A172 (cell line): ENCODE measurements around the gene CACNG3. TPM values are rescaled to one million over a fixed set of nuclear protein-coding genes. Genes with fewer than 3 reads are reported as not detected.
"Not testable (repeated sequence)": the region's sequence is repeated elsewhere in the genome, so short reads cannot be mapped to it uniquely, and the experiment has no call there.

ENCODE experiments used
- DNase-seq: peaks from one replicate; pipeline ENCODE4 v3.0.0-alpha.2; 2015; ENCODE audit warnings: low spot score
- total RNA-seq: library from RNA; depleted of rRNA; stranded (reverse); fragments of >200 nt; shearing (Covaris generic); gene quantifications from 2 replicates; pipeline ENCODE4 v1.2.3, GENCODE V29; 2014; rRNA removed

The CACNG3 gene
- total RNA-seq, result not detected in 2 replicates

DNA sequence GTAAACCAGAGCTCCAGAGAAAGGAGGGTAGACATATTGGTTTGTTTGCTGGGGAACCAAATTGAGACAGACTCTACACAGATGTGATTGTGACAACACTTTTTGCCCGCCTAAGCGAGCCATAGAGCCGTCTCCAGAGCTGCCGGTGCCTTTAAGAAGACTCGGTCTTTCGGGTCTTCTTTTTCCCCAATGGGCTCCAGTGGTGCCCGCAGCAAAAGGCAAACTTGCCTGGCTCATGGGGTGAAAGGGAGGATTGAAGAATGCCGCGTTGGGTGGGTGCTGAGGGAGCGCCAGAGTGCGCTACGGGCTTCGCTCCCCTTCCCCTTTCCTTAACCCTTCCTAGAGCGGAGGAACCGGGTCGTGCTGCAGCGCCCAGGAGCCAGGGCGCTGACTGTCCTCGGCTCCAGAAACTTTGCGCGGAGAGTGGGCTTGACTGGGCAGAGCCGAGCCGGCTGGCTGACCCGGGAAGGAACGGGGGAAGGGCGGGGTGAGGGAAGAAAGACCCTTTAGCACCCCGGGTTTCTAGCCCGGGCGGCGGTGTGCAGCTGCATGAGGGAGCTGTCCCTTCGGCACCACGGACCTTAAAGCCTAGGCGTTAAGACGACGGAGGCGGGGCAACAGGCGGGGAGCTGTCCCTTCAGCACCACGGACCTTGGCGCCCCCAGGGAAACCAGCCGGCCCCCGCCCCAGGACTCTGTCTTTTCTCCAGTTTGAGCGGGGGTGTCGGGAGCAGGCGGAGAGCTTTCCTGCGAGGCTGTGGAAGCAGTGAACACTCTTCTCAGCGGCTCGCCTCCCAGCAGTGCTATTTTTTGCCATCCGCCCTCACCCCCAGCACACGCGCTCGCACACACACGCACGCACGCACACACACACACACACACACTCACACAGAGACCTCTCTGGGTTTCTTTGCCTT, at the start of gene CACNG3:
Gene CACNG3 (plus strand): TSS at position 880 of the 916 bp plus-strand sequence. CDS start 420 bp downstream, outside the sequence.
- no peak for DNase-seq

- no peak for DNase-seq
These were observed 49.2 kb upstream of the CACNG3 start for GRCh38 chr16:24206926-24207325.

- DNase-seq, result no peak
These were observed 47.4 kb upstream of the CACNG3 start for GRCh38 chr16:24208710-24209109.

DNA sequence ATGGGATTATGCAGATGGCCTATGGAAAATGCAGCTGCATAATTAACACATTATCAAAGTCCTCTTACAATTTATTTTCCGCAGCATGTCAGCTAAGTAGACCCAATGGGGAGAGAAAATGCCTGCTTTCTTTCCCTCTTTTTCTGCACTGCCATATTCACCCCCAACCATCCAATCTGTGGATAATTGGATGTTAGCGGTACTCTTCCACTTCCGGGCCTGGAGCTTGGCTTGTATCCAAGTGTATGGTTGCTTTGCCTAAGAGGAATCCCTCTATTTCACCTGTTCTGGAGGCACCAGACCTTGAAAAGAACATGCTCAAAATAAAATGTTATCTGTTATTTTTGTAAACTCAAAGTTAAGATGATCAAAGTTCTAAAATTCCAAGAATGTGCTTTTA, 41.1 kb upstream of the CACNG3 start:
- DNase-seq, result no peak

DNA sequence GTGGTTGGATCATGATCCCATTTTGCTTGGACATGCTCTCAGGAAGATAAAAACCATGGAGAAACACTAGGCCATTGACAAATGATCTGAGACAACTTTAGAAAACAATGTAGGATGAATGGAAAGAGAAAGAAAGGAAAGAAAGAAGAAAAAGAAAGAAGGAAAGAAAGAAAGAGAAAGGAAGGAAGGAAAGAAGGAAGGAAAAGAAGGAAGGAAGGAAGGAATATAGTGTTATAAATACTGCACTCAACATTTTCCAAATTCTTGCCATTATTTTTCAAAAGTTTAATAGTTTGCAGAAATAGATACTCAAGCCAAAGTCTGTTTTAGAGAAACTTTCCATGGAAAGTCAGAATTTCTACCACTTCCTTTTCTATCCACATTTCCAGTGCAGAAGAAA, 39.2 kb upstream of the CACNG3 start:
- no peak for DNase-seq

GRCh38 chr16:24217461-24217860, 38.7 kb upstream of the CACNG3 start:
- DNase-seq, result no peak

DNA sequence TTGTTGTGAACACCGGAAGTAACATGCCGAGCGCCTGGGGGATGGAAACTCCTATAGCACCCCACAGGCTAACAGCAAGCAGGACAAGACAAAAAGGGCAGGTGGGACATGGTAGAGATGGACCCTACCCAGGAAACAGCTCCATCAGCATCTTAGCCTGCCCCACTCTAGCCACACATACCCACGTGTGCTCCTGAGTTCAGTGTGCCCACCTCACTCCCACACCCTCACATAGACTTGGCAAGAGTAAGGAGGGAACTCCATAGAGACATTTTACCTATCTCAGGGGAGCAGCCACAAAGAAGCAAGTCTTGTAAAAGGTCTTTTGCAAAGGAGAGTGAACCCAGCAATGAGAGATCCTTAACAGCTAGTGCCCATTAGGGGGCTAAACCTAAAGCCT, 37.8 kb upstream of the CACNG3 start:
- DNase-seq, result no peak

GRCh38 chr16:24221219-24221618, 34.9 kb upstream of the CACNG3 start:
- no peak for DNase-seq

DNA sequence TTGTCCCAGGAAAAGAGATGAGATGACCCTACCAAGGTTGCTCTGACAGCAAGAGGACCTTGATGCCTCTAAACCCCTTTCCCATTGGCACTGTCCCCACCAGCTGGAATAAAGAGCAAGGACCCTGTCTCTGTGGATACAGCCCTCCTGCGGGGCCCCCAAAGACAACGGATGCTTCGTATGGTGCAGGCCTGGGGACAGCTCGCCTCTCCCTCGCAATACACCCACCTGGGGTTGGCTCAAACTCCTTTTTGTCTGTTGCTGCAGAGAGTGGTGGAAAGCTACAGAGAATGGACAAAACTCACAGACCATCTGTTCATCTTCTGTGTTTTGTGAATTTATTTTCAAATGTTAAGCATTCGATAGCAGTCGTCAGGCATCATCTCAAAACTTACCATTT, 27.6 kb upstream of the CACNG3 start:
- no peak for DNase-seq

GRCh38 chr16:24232936-24233335, 23.2 kb upstream of the CACNG3 start:
- DNase-seq, result no peak

- DNase-seq, result peak; percentile 11
These were observed 21.4 kb upstream of the CACNG3 start for GRCh38 chr16:24234737-24235136.

- DNase-seq, result no peak
These were observed 20.3 kb upstream of the CACNG3 start for GRCh38 chr16:24235806-24236205.

- DNase-seq, result not testable (repeated sequence)
These were observed 17.3 kb upstream of the CACNG3 start for GRCh38 chr16:24238846-24239245.

DNA sequence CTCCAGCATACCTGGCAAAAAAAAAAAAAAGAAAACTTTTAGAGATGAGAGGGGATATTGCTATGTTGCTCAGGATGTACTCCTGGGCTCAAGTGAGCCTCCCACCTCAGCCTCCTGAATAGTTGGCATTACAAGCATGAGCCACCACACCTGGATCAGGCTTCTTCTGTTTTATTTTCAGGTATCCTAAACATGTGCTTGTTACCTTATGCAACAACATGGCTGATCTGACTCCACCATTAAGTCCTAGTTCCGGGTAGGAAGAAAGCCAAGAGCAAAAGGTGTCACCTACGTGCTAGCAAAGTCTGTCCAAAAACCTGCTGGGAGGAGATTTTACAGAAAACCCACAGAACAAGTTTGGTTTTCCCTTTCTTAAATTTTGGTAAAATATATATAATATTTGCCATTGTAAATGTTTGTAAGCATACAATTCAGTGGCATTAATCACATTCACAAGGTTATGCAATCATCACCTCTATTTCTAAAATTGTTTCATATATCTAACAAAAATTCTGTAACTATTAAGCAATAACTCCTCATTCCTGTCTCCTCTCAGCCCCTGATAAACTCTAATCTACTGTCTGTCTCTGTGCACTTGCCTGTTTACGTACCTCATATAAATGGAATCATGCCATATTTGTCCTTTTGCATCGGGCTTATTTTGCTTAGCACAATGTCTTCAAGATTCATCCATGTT, 9.1 kb upstream of the CACNG3 start:
- no peak for DNase-seq

GRCh38 chr16:24253192-24253591, 2.9 kb upstream of the CACNG3 start:
- no peak for DNase-seq

GRCh38 chr16:24257958-24258357, 1.8 kb downstream of the CACNG3 start:
- DNase-seq, result no peak

DNA sequence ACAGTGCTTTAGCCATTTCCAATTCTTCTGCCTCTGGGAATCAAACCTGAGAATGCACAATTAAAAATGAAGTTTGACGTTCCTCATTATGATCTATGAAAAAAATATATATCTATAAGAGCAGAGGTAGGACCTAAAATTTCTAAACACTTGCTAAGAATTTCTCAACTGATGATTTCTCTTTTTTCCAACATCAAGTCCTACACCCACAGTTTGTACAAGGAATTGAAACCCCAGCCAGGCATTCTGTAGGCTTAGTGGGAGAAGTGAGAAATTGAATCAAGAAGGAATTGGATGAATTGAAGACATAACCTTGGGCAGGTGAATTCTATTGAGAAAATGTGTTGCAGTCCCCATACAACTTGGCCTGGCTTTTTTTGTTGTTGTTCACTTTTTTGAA, 2.7 kb downstream of the CACNG3 start:
- DNase-seq, result no peak

GRCh38 chr16:24262816-24263215, 6.7 kb downstream of the CACNG3 start:
- no peak for DNase-seq

DNA sequence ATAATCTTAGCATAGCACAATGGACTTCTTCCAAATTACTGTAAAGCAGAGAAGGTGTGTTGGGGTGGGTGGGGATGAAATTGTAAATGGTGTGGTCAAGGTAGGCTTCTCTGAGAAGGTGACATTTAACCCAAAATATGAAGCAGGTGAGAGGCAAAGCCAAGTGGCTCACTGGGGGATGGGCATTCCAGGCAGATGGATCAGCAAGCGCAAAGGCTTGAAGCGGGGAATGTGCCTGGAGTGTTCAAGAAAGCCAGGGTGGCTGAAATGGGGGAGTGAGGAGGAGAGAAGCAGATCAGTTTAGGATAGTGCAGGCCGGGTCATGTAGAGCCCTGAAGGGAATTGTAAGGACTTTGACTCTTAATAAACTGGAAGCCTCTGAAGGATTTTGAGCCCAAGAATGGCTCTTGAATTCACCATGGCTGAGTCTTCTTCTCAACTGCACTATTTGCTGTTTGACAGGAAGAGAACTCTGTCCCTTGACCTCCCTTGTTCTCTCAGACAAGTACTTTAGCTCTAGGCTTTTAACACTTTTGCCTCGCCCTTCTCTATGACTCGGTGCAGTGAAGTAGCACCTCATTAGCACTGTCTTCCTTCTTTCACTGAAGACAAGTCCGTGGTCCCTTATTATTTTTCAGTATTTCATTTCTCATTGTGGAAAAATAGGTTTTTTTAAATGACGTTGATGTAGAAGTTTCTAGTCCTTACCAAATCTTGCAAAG, 14.7 kb downstream of the CACNG3 start:
- no peak for DNase-seq

DNA sequence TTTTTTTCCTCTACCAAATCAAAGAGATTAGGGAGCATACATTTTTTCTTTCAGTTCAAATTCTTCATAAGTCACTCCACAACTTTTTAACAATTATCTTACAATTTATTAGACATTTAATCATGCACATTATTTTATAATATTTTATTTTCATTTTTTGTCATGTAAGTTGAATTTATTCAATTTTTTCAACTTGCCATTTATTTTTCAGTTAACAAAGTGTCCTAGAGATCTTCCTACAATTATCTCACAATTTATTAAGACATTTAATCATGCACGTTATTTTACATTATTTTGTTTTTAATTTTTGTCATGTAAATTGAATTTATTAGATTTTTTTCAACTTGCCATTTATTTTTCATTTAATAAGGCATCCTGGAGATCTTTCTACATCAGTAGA, 16.2 kb downstream of the CACNG3 start:
- no peak for DNase-seq

DNA sequence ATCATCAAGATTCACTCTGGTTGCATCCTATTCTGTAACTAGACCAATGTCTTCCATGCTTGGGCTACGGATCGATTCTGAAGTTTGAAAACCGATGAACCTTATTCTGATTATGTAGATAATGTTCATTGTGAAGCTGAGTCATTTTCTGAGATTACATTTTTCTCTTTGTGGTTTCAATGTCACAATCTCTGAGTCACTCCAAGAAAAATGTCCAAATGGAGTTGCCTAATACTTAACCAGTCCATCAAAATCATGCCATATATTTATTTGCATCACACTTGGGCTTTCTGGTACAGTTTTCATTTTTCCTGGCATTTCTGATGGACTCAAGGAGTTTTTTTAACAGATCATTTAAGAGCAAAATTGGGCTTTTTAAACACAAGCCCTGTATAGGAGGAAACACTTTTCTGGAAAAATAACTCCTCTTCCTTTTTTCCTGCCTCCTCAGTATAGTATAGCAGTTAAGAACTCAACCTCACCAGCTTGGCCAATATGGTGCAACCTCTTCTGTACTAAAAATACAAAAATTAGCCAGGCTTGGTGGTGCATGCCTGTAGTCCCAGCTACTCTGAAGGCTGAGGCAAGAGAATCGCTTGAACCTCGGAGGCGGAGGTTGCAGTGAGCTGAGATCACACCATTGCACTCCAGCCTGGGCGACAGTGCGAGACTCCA, 17.5 kb downstream of the CACNG3 start:
- peak; percentile 45 for DNase-seq

DNA sequence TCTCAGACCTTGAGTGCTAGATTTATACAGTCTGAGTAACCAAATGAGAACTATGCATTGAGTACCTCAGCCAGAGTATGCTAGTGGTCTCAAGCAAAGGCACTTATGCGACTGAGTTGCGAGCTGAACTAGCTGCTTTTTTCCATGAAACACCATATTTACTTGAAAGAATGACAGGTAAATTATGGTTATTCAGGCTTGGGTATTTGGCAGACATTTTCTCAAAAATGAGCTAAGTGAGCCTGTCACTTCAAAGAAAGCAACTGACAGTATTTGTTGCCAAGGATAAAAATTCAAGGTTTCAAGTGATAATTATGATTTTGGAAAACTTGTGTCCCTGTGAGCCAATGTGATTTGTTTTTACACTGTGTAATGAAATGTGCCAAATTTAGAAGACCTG, 19.3 kb downstream of the CACNG3 start:
- DNase-seq, result no peak
